Activated T-cell treated with anti-CD3 and anti-CD28 coated beads for 4 hours (primary cell): Measurements from ENCODE around the gene RXFP4.

Source experiments
- DNase-seq: peaks from one replicate; pipeline ENCODE4 v3.0.0-alpha.2; 2020

Gene RXFP4

GRCh38 chr1:155961937-155962336, 20.5 kb downstream of the RXFP4 start:
- DNase-seq = no peak

GRCh38 chr1:155962599-155963211, 21.3 kb downstream of the RXFP4 start:
- DNase-seq = no peak

GRCh38 chr1:155964193-155964592, 22.8 kb downstream of the RXFP4 start:
- no peak for DNase-seq

GRCh38 chr1:155966135-155966534, 24.7 kb downstream of the RXFP4 start:
- DNase-seq = no peak

- no peak for DNase-seq
These were observed 25.3 kb downstream of the RXFP4 start for GRCh38 chr1:155966750-155967149.

- no peak for DNase-seq
These were observed 26.1 kb downstream of the RXFP4 start for GRCh38 chr1:155967341-155968050.

GRCh38 chr1:155968051-155968400, 26.6 kb downstream of the RXFP4 start:
- DNase-seq = no peak

GRCh38 chr1:155968670-155969069, 27.2 kb downstream of the RXFP4 start:
- no peak for DNase-seq

- DNase-seq = no peak
These were observed 27.9 kb downstream of the RXFP4 start for GRCh38 chr1:155969377-155969791.

- DNase-seq = no peak
These were observed 29.2 kb downstream of the RXFP4 start for GRCh38 chr1:155970531-155971167.

- DNase-seq = no peak
These were observed 30.7 kb downstream of the RXFP4 start for GRCh38 chr1:155971910-155972809.

GRCh38 chr1:155973723-155974122, 32.3 kb downstream of the RXFP4 start:
- no peak for DNase-seq

- DNase-seq = no peak
These were observed 33.0 kb downstream of the RXFP4 start for GRCh38 chr1:155974208-155975115.

- no peak for DNase-seq
These were observed 34.1 kb downstream of the RXFP4 start for GRCh38 chr1:155975375-155976061.

- DNase-seq = peak; percentile 60
These were observed 34.8 kb downstream of the RXFP4 start for GRCh38 chr1:155976062-155976912.

- no peak for DNase-seq
These were observed 35.7 kb downstream of the RXFP4 start for GRCh38 chr1:155976913-155977689.

- DNase-seq = peak; percentile 74
These were observed 36.4 kb downstream of the RXFP4 start for GRCh38 chr1:155977690-155978324.

GRCh38 chr1:155978325-155978972, 37.0 kb downstream of the RXFP4 start, which contains the start of gene ARHGEF2:
TSS of gene ARHGEF2 (minus strand) at chr1:155978547. CDS start at chr1:155978427, 120 bp downstream.
- DNase-seq = peak; percentile 77
